Mesothelial cell of epicardium (in vitro differentiated cells): Measurements from ENCODE around the gene AHNAK. TPM values are rescaled to one million over a fixed set of nuclear protein-coding genes. Genes with fewer than 3 reads are reported as not detected.
"Not testable (repeated sequence)": the region's sequence is repeated elsewhere in the genome, so short reads cannot be mapped to it uniquely, and the experiment has no call there.

Experiments used
- DNase-seq, 2 experiments: peaks; one replicate each; pipeline ENCODE4 v3.0.0; 2021; ENCODE audit warnings: low spot score in 2 of 2; ENCODE audit not compliant: unreplicated experiment in 2 of 2
- H3K27ac Mint-ChIP-seq: 2 replicates; pipeline ENCODE4 v1.8.0; 2021; ENCODE audit warnings: mixed read lengths
- H3K27me3 Mint-ChIP-seq: 2 replicates; pipeline ENCODE4 v1.8.0; 2021; ENCODE audit warnings: low read depth, mixed read lengths
- H3K36me3 Mint-ChIP-seq: 2 replicates; pipeline ENCODE4 v1.8.0; 2021; ENCODE audit warnings: mixed read lengths
- H3K4me1 Mint-ChIP-seq: 2 replicates; pipeline ENCODE4 v1.8.0; 2021; ENCODE audit warnings: mixed read lengths
- H3K4me3 Mint-ChIP-seq: 2 replicates; pipeline ENCODE4 v1.8.0; 2021; ENCODE audit warnings: mild to moderate bottlenecking, moderate library complexity, mixed read lengths
- H3K9me3 Mint-ChIP-seq: 2 replicates; pipeline ENCODE4 v1.8.0; 2021; ENCODE audit warnings: mixed read lengths
- total RNA-seq: library from RNA; stranded (reverse); gene quantifications from 3 replicates; pipeline ENCODE4 v1.2.1, GENCODE V29; 2021
- TF ChIP-seq, protein P1 (sequence below): fragments of 200-600 bp; sonication (generic); IDR thresholded peaks from one replicate; pipeline ENCODE4 v1.5.0; 2021; ENCODE audit warnings: antibody characterized with exemption; ENCODE audit not compliant: unreplicated experiment

AHNAK gene
- total RNA-seq, 1 donor from 2014 or later: 481 TPM

DNA sequence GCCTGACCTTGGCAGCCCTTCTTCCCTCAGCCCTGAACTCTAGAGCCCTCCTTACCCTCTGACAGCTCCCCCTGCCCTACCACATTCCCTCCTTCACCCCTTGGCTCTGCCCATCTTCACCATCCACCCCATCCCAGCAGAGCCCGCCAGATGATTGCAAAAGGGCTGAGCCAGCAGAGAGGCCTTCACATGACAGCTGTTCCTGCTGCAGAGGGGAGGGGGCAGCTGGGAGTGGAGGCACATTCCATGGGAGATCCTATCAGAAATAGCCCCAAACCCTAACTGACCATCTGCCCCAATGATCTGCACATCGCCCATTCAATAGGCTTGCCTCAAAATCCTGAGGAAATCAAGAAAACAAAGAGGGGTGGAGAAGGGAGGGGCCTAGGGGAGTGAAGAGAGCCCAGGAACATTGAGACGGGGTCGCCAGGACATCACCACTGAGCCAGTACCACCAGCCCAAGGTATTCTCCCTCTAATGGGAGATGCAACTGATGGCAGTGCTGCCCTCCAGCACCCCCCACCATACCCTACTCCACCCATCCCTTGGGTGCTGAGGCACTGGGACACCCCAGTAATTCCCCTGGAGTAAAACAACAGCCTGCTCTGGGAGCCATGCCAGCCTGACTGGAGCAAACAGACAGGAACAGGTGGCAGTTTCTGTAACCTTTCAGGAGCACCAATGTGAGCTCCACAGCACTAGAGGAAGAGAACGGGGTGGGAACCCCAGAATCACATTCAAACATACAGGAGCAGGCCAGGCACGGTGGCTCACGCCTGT lies 8.0 kb upstream of the AHNAK start:
- Mint-ChIP-seq H3K27ac (peak overlapping the region; percentile 99), H3K36me3 (peaks cover 9% of the 10 kb centered on the region), H3K4me1 (peaks cover 73% of the 10 kb centered on the region), H3K27me3 (no peaks in the 10 kb centered on the region), H3K4me3 (no peak overlapping the region), H3K9me3 (no peaks in the 10 kb centered on the region)
- no peak for DNase-seq
- TF ChIP-seq, protein P1, sequence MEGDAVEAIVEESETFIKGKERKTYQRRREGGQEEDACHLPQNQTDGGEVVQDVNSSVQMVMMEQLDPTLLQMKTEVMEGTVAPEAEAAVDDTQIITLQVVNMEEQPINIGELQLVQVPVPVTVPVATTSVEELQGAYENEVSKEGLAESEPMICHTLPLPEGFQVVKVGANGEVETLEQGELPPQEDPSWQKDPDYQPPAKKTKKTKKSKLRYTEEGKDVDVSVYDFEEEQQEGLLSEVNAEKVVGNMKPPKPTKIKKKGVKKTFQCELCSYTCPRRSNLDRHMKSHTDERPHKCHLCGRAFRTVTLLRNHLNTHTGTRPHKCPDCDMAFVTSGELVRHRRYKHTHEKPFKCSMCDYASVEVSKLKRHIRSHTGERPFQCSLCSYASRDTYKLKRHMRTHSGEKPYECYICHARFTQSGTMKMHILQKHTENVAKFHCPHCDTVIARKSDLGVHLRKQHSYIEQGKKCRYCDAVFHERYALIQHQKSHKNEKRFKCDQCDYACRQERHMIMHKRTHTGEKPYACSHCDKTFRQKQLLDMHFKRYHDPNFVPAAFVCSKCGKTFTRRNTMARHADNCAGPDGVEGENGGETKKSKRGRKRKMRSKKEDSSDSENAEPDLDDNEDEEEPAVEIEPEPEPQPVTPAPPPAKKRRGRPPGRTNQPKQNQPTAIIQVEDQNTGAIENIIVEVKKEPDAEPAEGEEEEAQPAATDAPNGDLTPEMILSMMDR: no peak

DNA sequence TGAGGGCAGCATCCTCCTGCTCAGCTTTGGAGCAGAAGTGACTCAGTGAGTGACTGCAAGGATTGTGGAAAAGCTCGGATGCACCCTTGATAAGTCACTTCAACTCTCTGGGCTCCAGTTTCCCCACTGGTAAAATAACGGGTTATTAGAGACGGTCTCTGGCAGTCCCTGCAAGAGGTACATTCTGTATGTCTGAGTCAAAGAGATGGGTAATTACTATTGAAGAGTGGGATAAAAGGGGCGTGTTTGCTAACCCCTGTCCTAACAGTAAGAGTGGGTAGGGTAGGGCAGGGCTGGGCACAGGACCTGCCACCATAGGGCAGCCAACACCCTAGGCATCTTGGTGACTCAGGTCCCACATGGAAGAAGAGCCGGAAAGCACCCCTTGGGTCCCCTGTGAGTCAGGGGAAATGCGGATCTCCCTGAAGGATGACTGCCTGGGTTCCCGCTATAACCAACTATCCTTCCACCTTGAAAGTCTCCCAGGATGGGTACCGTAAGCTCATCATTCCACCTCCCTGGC lies 7.3 kb upstream of the AHNAK start:
- TF ChIP-seq, protein P1: no peak
- H3K4me1 Mint-ChIP-seq: peaks cover 72% of the 10 kb centered on the region
- no peaks in the 10 kb centered on the region for H3K9me3 Mint-ChIP-seq
- H3K27me3 Mint-ChIP-seq: no peaks in the 10 kb centered on the region
- peak overlapping the region; percentile 99 for H3K27ac Mint-ChIP-seq
- H3K4me3 Mint-ChIP-seq: no peak overlapping the region
- no peak for DNase-seq
- peaks cover 3% of the 10 kb centered on the region for H3K36me3 Mint-ChIP-seq

DNA sequence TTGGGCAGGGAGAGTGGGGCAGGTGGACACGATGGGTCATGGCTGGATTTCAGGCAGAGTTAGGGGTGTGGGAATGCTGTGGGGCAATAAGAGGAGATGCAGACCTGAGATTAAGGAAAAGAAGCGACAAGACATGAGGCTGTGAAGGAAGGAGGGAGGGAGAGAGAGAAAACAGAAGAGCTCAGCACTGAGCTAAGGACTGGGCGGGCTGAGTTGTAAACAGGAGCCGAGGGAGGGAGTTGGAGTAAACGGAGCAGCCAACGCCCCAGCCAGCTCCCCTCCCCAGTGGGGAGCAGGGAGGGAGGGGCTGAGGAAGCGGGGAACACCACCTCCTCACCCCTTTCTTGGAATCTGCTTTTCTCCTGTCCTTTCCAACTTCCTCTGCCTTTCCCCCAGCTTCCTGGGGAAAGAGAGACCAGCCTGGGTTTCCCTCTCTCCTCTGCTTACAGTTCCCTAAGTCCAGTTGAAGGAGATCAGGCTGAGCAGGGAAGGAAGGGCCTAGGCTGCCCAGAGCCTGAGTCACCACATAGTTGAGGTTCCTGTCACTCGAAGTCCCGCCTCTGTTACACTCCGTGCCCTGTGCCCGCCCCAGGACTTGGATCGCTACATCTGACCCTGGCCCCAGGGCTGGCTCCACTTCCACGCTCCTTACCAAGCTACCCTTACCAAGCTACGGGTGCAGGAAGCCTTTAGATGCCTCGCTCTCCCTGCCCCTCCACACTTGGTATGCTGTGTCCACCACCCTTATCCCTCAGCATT lies 6.7 kb upstream of the AHNAK start:
- H3K27me3 Mint-ChIP-seq: no peaks in the 10 kb centered on the region
- peaks cover 3% of the 10 kb centered on the region for H3K36me3 Mint-ChIP-seq
- H3K4me3 Mint-ChIP-seq: peak overlapping the region; percentile 28
- TF ChIP-seq, protein P1: no peak
- no peaks in the 10 kb centered on the region for H3K9me3 Mint-ChIP-seq
- peaks cover 75% of the 10 kb centered on the region for H3K4me1 Mint-ChIP-seq
- no peak for DNase-seq
- H3K27ac Mint-ChIP-seq: peak overlapping the region; percentile 99

DNA sequence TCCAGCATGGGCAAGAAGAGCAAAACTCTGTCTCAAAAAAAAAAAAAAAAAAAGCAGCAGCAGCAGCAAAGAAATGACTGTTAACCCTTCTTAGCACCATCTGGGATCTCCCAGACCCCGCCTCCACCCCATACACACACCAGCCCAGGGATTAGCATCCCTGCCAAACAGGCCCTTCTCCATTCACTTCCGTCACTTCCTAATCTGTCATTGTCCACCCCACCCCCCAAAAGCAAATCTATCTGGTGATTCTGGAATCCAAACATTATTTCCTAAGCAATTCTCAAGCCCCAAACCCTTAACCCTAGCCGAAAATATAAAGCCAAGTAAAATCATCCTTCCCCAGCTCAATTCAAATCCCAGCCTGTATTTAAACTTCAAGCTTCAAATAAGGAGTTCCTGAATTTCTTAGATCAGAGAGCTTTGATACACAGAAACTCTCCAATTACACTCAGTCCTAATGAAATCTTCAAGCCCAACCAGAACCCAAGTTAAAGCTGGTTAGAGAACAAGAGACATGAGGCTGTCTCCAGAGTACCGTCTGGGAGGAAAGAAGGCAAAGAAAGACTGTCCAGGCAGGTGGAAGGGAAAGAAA lies 6.0 kb upstream of the AHNAK start:
- Mint-ChIP-seq H3K4me3 (peak overlapping the region; percentile 28), H3K9me3 (no peaks in the 10 kb centered on the region), H3K27ac (peak overlapping the region; percentile 99), H3K27me3 (no peaks in the 10 kb centered on the region), H3K4me1 (peaks cover 82% of the 10 kb centered on the region), H3K36me3 (peaks cover 3% of the 10 kb centered on the region)
- TF ChIP-seq, protein P1: no peak
- DNase-seq: no peak

DNA sequence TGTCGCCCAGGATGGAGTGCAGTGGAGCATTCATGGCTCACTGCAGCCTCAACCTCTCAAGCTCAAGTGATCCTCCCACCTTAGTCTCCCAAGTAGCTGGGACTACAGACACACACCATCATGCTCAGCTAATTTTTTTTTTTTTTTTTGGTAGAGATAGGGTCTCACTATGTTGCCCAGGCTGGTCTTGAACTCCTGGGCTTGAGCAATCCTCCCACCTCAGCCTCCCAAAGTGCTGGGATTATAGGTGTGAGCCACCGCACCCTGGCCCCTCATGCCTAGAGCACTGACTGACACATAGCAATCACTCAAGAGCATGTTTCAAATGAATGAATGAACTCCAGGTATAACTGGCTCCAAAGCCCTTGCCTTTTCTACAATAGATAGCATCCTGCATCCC lies 3.9 kb upstream of the AHNAK start:
- not testable (repeated sequence) for H3K27me3 Mint-ChIP-seq, H3K9me3 Mint-ChIP-seq, DNase-seq, H3K36me3 Mint-ChIP-seq, H3K4me3 Mint-ChIP-seq
- Mint-ChIP-seq H3K4me1 (peaks cover 65% of the 10 kb centered on the region), H3K27ac (peak overlapping the region; percentile 69)
